HG03571 (cell line): ENCODE measurements around the gene CASTOR1.

Experiments
- ATAC-seq: cut with Tn5 transposase; IDR thresholded peaks from one replicate; pipeline ENCODE4 v1.9.1; 2021; ENCODE audit not compliant: unreplicated experiment

Gene CASTOR1

GRCh38 chr22:30301995-30302809, 12.9 kb upstream of the CASTOR1 start:
- ATAC-seq: no peak

- ATAC-seq: no peak
Observed at GRCh38 chr22:30299322-30299721, 10.0 kb upstream of the CASTOR1 start.

DNA sequence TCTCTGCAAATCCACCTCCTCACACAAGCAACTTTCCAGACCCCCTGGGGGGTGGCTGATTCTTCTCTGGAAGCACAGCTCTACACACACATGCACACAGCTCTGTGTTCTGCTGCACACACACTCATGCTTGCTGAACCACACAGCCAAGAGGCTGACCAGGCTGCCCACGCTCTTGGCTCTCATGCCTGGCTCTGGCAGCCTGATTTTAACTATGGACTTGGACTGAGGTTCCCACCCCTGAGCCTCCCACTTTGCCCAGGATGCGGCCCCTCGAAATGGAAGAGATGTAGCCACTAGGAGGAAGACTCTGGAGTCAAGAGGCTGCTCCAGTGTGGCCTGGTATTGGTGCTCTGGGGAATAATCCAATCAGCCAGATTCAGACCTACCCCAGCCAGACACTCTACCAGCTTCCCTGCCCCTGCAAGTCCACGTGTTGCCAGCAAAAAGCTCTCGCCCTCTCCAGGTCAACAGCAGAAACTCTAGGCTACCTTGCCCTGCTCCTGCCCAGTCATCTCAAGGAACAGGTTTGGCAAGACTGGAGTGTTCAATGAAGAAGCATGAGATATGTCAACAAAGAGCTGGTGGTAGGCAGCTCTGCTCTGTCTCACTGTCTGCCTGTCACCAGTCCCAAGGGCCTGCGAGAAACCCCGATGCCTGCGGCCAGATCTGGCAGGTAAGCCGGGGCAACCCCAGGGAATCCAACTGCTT, 8.8 kb upstream of the CASTOR1 start:
- no peak for ATAC-seq

- ATAC-seq: no peak
Observed at GRCh38 chr22:30297276-30297990, 8.1 kb upstream of the CASTOR1 start.

- no peak for ATAC-seq
Observed at GRCh38 chr22:30296833-30297232, 7.5 kb upstream of the CASTOR1 start.

GRCh38 chr22:30296324-30296723, 7.0 kb upstream of the CASTOR1 start:
- no peak for ATAC-seq

DNA sequence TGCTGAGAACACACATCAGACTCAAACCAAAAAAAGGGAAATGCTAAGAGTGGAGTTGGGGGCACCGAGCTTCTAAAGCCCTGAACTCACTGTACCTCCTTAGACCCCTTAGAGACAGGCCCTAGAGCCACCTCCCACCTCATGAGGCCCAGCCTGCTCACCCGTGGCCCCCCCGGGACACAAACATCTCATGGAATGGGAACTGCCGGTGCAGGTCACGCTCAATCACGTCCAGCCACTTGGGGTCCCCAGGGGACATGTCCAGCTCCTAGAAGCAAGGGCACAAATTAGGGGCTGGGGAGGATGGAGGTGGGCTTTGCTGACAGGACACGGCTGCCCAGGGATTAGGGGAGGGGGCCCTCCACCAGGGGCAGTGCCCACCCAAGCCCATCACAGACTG, 6.3 kb upstream of the CASTOR1 start:
- ATAC-seq: no peak

- ATAC-seq: no peak
Observed at GRCh38 chr22:30294830-30295229, 5.5 kb upstream of the CASTOR1 start.

DNA sequence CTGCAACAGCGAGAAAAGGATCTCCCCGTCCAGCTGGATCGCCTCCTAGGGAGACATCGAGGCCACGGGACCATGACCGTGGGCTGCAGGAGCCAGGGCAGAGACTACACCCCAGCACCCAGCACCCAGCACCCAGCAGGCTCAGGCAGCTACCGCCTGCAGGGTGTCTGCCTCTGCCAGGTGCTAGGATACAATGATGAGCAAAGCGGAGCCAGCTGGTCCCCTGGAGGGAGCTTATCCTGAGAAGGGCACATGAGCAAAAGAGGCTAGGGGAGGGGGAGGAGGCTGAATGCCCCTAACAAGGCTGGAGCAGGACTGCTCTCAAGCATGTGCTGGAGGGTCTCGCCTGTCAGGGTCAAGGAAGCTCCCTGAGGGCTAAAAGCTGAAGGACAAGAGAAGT, 4.8 kb upstream of the CASTOR1 start:
- ATAC-seq: no peak

DNA sequence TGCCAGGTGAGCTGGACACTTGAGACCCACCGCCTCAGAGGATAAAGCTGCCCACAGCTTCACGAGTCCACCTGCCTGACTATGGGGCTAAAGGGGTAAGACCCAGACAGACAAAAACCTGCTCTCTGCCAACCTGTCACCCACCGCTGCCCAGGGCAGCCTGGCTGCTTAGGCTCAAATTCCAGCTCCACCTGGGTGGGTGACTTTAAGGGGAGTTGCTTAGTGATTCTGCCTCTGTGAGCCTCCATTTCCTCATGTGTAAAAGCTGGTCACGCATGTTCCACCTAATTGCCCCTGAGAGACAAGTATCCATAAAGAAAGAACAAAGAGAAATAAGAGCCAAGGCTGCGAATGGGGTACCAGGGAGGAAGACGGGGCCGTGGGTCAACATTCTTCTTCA, 3.7 kb upstream of the CASTOR1 start:
- ATAC-seq: no peak

- no peak for ATAC-seq
Observed at GRCh38 chr22:30292069-30292970, 3.0 kb upstream of the CASTOR1 start.

DNA sequence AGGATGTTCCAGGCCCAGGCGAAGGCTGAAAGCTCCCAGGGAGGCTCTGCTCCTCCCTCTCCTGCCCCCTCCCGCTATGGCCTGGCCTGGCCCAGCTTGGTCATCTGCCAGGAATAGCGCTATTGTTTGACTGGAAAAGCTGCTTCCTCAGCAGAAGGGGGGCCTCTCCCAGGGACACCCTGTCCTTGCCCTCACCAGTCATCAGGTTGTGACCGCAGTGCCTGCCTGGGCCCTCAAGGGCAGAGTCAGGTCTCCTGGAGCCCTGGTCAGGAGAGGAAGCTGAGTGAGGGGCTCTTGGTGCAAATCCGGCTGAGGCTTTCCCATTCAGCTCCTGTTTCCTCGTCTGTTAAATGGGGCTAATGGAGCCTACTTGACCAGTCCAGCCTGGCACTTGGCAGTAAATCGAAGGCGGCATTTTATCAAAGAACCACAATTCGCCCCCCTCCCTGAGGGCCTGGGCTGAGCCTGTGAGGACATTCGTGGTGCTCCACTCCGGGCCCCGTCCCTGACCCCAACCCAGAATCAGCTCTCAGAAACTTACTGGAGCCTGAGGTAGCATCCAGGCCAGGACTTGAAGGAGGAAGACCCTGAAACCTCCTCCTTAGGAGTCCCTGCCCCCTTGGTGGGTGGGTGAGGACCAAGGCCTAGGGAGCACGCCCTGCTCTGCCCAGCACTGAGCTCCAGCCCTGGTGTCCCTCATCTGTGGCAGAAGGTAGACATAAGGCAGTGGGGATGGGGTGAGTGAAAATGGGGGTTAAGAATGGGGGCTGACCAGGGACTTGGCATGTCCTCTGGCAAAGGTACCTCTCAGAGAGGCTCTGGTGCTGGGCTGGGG, 2.0 kb upstream of the CASTOR1 start:
- no peak for ATAC-seq

DNA sequence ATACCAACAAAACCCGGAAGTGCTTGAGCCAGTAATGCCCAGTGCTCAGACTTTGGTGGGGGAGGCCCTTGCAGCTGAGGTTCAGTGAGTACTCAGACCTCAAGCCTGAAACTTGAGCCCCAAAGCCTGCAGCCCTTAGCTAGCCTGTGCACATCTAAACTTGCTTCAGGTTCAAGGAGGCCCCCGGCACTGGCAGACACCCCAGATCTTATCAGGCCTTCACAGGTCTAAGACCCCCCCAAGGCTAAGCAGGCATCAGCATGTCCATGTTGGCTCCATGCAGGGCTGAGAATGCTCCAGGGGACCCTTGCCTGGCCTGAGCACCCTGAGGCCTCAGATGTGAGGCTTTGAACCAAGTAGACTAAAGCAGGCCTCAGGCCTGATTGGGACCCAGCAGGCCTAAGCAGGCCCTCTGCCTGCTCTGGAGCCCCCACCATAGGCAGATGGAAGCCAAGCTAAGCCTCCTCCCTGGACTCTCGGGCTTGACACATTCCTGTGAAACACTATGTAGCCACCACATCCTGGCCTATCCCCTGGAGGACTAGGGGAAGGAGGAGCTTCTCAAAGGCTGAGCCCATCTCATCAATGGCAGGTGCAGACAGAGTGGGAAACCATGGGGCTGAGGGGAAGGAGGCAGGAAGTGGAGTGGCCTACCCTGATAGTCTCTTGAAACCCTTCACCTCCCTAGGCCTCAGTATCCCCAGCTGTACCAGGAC, 1.2 kb upstream of the CASTOR1 start:
- no peak for ATAC-seq

DNA sequence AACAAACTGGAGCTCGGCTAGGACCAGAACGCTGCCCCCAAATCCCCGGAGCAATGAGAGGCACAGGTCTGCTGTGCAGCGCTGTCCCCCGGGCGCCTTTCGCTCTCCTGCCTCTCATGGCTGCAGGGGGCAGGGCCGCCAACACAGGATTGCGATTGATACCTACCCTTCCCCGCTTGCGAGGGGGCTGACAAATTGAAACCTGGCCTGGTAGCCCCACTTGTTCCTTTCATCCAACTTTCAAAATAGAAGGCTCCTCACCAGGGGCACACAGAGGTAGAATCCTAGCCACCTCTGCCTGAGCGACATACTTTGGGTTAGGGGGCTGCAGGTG, 642 bp upstream of the CASTOR1 start:
- no peak for ATAC-seq

DNA sequence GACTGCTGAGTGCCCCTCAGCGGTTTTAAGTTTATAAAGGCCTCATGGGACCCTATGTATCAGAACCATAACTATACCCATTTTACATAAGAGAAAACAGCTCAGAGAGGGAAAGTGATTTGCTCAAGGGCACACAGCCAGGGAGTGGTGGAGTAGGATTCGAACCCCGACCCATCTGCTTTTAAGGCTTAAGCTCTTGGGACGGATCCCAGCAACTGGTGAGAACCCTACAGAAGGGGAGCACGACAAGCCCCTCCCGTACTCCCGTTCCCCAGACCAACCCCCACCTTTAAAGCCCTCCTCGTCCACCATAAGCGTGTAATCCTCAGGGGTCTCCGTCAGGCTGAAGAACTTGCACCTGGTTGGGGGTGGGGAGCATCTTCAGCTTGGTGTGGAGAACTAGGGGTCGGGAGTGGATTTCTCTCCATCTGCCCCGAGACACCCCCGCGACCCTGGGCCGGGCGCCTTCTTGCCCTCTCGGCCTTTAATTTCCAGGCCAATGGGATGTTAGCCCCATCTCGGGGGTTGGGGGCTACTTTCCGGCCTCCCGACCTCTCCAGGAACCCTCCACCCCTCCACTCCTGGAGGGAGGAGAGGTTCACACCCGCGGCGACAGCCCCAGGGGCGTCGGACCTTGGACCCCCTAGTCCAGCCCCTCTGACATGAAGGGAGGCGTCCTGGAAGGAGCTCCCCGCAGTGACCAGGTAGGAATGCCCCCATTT, 725 bp downstream of the CASTOR1 start:
- ATAC-seq: no peak

DNA sequence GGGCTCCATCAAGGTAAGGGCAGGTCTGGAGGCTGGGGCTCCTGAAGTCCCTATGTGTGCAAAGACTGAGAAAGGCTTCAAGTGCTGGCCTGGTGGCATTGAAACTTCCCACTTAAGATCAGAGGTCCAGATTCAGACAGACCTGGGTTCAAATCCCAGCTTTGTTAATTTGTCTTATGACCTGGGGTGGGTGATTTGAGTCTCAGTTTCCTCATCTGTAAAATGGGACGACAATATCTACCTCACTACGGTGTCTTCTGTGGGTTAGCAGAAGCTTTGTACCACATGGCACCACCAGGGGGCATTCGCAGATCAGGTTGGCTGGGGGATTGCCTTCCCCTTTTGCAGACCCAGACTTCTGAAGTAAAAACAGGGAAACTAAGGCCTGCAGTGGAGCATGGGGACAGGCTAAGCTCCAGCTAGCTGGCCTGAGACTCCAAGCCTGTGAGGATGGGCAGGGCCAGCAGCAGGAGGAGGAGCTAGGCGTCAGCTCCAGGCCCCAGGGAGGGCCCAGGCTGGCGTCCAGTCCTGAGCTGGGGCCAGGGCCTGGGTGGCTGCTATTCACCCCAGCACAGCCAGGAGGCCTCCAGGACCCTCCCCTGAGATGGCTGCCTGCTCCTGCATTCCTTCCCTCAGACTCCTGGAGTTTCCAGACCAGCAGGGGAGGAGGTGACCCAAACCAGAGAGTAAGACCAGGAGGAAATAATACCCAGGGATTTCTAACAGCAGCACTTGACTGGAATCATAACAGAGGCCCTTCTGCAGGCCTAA, 1.5 kb downstream of the CASTOR1 start:
- no peak for ATAC-seq

DNA sequence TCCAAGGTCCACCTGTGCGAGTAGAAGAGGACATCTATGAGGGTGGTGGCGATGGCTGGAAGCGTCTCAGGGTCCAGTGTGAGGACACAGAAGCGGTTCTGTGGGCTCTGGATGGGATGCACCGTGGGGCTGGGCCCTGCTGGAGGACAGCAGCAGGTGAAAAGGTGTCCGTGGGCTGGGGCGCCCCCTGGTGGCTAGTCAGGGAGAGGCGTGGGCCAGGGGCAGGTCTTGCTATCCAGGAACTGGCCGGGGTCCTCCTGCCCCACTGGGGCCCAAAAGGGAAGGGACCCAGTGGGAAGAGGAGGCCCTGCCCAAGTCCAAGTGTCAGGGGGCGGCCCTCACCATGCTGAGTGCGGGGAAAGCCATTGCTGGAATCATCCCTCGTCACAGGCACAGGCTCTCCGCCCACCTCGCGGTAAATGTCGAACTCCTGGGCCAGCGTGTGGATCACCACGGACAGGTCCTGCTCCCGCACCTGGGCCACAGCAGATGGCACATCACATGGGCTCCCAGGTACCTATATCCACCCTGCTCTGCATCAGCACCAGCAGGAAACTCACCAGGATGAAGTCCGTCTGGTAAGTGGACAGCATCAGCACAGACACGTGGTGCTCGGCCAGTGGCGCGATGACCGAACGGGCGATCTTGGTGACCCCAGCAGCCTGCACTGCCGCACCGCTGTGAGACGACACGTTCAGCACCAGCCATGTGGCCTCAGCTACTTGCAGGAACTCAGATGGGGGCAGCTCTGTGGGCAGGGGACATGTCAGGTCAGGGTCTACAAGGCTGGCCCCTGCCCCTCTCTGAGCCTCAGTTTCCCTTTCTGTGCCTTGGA, 2.3 kb downstream of the CASTOR1 start:
- ATAC-seq: no peak
